HPDE6-E6E7 (cell line): ENCODE measurements around the gene CAPRIN2.

ENCODE experiments used
- DNase-seq: peaks from one replicate; pipeline ENCODE4 v3.0.0; 2011; ENCODE audit warnings: missing footprints; ENCODE audit errors: extremely low spot score

The CAPRIN2 gene

GRCh38 chr12:30754750-30755394 lies at the start of gene CAPRIN2:
TSS of gene CAPRIN2 (minus strand) at chr12:30754951. CDS start at chr12:30753520, 1,431 bp downstream.
- DNase-seq, result peak; percentile 73

- DNase-seq, result no peak
Measured at GRCh38 chr12:30797689-30798088, 42.9 kb upstream of the CAPRIN2 start.

- DNase-seq, result no peak
Measured at GRCh38 chr12:30796891-30797371, 42.2 kb upstream of the CAPRIN2 start.

- DNase-seq, result no peak
Measured at GRCh38 chr12:30796313-30796780, 41.6 kb upstream of the CAPRIN2 start.

- peak; percentile 68 for DNase-seq
Measured at GRCh38 chr12:30795410-30796312, 40.9 kb upstream of the CAPRIN2 start.

GRCh38 chr12:30794591-30795409 lies 40.0 kb upstream of the CAPRIN2 start:
- DNase-seq, result peak; percentile 75

GRCh38 chr12:30794020-30794419 lies 39.3 kb upstream of the CAPRIN2 start:
- no peak for DNase-seq

GRCh38 chr12:30792648-30793499 lies 38.1 kb upstream of the CAPRIN2 start:
- no peak for DNase-seq

GRCh38 chr12:30792085-30792484 lies 37.3 kb upstream of the CAPRIN2 start:
- no peak for DNase-seq

- DNase-seq, result no peak
Measured at GRCh38 chr12:30788754-30789153, 34.0 kb upstream of the CAPRIN2 start.

GRCh38 chr12:30785630-30786029 lies 30.9 kb upstream of the CAPRIN2 start:
- DNase-seq, result no peak

- DNase-seq, result no peak
Measured at GRCh38 chr12:30784508-30784907, 29.8 kb upstream of the CAPRIN2 start.

GRCh38 chr12:30783946-30784345 lies 29.2 kb upstream of the CAPRIN2 start:
- no peak for DNase-seq

- no peak for DNase-seq
Measured at GRCh38 chr12:30782316-30783173, 27.8 kb upstream of the CAPRIN2 start.

- DNase-seq, result no peak
Measured at GRCh38 chr12:30779578-30779977, 24.8 kb upstream of the CAPRIN2 start.

GRCh38 chr12:30779178-30779577 lies 24.4 kb upstream of the CAPRIN2 start:
- no peak for DNase-seq

- no peak for DNase-seq
Measured at GRCh38 chr12:30774599-30774998, 19.8 kb upstream of the CAPRIN2 start.

- no peak for DNase-seq
Measured at GRCh38 chr12:30769802-30770201, 15.1 kb upstream of the CAPRIN2 start.

GRCh38 chr12:30764251-30764650 lies 9.5 kb upstream of the CAPRIN2 start:
- DNase-seq, result no peak

GRCh38 chr12:30763053-30763452 lies 8.3 kb upstream of the CAPRIN2 start:
- no peak for DNase-seq
